Thyroid gland (tissue), 4 donors: ENCODE results near the gene NLRX1. TPM values are rescaled to one million over a fixed set of nuclear protein-coding genes. Genes with fewer than 3 reads are reported as not detected.
A peak's percentile ranks its signal among the peaks of the same experiment; 100 is the strongest.

ENCODE experiments used
- DNase-seq, 2 donors: peaks; one replicate each; pipeline ENCODE4 v3.0.0-alpha.2; 2019
- H3K27ac ChIP-seq, 3 donors: fragments of 200-600 bp; sonication (generic); 1 replicate in 2 of 3; 2 replicates in 1 of 3; pipeline ENCODE4 v1.5.1; 2016 to 2019; ENCODE audit warnings: mild to moderate bottlenecking in 1 of 3, moderate library complexity in 1 of 3
- H3K27me3 ChIP-seq: fragments of 200-600 bp; sonication (generic); one replicate; pipeline ENCODE4 v1.5.1; 2019
- H3K36me3 ChIP-seq, 2 donors: fragments of 200-600 bp; sonication (generic); one replicate each; pipeline ENCODE4 v1.5.1; 2016 to 2019
- H3K4me1 ChIP-seq, 2 donors: fragments of 200-600 bp; sonication (generic); one replicate each; pipeline ENCODE4 v1.5.1; 2017 to 2019
- H3K4me3 ChIP-seq, 3 donors: fragments of 200-600 bp; sonication (generic); replicated peaks in 1 of 3; 1 replicate in 2 of 3; 2 replicates in 1 of 3; pipeline ENCODE4 v1.5.1; 2016; ENCODE audit warnings: mild to moderate bottlenecking in 1 of 3
- H3K9me3 ChIP-seq: fragments of 200-600 bp; sonication (generic); one replicate; pipeline ENCODE4 v1.5.1; 2017
- POLR2A ChIP-seq, 2 donors: fragments of 450-650 bp; IDR thresholded peaks; one replicate each; pipeline ENCODE4 v1.6.1; 2017; ENCODE audit warnings: antibody characterized with exemption in 2 of 2, mild to moderate bottlenecking in 2 of 2, moderate library complexity in 1 of 2
- WGBS, 2 donors: methylation state at CpG; one replicate each; pipeline ENCODE4 v1.1.5; 2017; 5-methylcytosine and 5-hydroxymethylcytosine counted together
- intact Hi-C: fragments of 100-400 bp; cut with DNase I; formaldehyde crosslinking; loops from one replicate; pipeline ENCODE4 v1.15.1; 2023
- total RNA-seq, 4 donors: library from RNA; depleted of rRNA; stranded (reverse); fragments of >200 nt; gene quantifications; one replicate each; pipeline ENCODE4 v1.2.3, GENCODE V29; 2016
- TF ChIP-seq, protein P1 (sequence below), 6 experiments: fragments of 200-600 bp in 3 of 6; fragments of 450-650 bp in 3 of 6; sonication (generic) in 3 of 6; IDR thresholded peaks; one replicate each; pipeline ENCODE4 v1.5.1; 2016 to 2019; ENCODE audit warnings: antibody characterized with exemption in 6 of 6, mild to moderate bottlenecking in 2 of 6, inconsistent platforms in 1 of 6, moderate library complexity in 1 of 6

NLRX1 gene
- total RNA-seq, 4 donors from 2014 or later: 13.3 to 33.1 (median 19.5) TPM

DNA sequence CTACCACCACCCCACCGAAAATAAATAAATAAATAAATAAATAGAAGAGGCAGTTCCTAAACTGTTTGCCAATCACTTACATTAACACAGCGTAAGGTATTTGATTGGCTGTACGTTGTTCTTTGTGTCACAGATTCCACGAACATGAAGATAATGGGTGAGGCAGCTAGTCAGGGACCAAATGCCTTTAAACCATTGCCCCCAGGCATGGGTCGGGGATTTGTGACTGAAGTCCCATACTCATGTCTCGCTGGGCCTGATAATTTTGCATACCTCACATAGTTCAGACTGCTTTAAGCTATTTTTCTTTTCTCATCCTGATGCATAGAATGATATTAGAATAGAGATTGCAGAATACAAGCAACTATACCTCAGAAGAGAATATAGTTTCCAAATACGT lies 34.0 kb downstream of the NLRX1 start:
- Histone ChIP-seq H3K27ac (no peak overlapping the region), H3K36me3 (no peaks in the 10 kb centered on the region), H3K4me1 (peaks cover 20 to 26% of the 10 kb centered on the region in 2 donors), H3K27me3 (no peaks in the 10 kb centered on the region), H3K9me3 (no peaks in the 10 kb centered on the region), H3K4me3 (no peak overlapping the region)
- WGBS, 2 donors: 90 to 95% methylated on average over 7 of the region's 7 CpGs
- TF ChIP-seq, protein P1, sequence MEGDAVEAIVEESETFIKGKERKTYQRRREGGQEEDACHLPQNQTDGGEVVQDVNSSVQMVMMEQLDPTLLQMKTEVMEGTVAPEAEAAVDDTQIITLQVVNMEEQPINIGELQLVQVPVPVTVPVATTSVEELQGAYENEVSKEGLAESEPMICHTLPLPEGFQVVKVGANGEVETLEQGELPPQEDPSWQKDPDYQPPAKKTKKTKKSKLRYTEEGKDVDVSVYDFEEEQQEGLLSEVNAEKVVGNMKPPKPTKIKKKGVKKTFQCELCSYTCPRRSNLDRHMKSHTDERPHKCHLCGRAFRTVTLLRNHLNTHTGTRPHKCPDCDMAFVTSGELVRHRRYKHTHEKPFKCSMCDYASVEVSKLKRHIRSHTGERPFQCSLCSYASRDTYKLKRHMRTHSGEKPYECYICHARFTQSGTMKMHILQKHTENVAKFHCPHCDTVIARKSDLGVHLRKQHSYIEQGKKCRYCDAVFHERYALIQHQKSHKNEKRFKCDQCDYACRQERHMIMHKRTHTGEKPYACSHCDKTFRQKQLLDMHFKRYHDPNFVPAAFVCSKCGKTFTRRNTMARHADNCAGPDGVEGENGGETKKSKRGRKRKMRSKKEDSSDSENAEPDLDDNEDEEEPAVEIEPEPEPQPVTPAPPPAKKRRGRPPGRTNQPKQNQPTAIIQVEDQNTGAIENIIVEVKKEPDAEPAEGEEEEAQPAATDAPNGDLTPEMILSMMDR (IDR thresholded peaks at IDR 0.05): no peak
- TF ChIP-seq POLR2A (IDR thresholded peaks at IDR 0.05): no peak
- intact Hi-C loops: loop anchor here (10.0 kb wide), 2 partner anchors 82 to 122 kb away; no protein-coding TSS in a partner anchor
- DNase-seq: no peak

- no peaks in the 10 kb centered on the region for H3K9me3 ChIP-seq
- no peak for DNase-seq
- peaks cover 25 to 29% of the 10 kb centered on the region in 2 donors for H3K4me1 ChIP-seq
- no peak overlapping the region for H3K27ac ChIP-seq
- intact Hi-C loops: loop anchor here (10.0 kb wide), 2 partner anchors 81 to 121 kb away; no protein-coding TSS in a partner anchor
- H3K4me3 ChIP-seq: no peak overlapping the region
- H3K36me3 ChIP-seq: no peaks in the 10 kb centered on the region
- WGBS, 2 donors: 95% methylated on average over 9 of the region's 9 CpGs
- TF ChIP-seq, protein P1 (IDR thresholded peaks at IDR 0.05): no peak
- TF ChIP-seq POLR2A (IDR thresholded peaks at IDR 0.05): no peak
- no peaks in the 10 kb centered on the region for H3K27me3 ChIP-seq
Measured at GRCh38 chr11:119204066-119204465, 35.5 kb downstream of the NLRX1 start.

DNA sequence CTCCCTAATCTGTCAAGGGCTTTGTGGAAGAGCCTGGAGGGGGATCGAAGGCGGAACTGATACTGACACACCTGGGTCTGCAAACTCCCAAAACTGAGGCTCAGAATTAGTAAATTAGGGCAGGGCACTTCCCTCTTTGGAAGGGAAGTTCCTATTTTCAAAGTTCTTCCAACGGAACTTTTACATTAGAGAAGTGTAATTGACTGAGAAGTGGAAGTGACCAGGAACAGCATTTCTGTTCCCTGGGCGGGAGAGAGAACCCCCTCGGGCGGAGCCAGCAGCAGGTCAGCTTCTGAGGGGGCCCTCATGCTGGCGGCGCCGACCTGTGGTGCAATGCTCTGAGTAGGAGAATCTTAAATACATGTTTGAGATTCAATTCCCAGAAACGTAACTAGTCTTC lies 36.6 kb downstream of the NLRX1 start:
- H3K36me3 ChIP-seq: no peaks in the 10 kb centered on the region
- no peaks in the 10 kb centered on the region for H3K9me3 ChIP-seq
- H3K4me1 ChIP-seq: peaks cover 21 to 23% of the 10 kb centered on the region in 2 donors
- H3K27ac ChIP-seq: peak overlapping the region in 2 of 3 donors; percentile 92 to 97
- TF ChIP-seq, protein P1 (IDR thresholded peaks at IDR 0.05): no peak
- 51% methylated on average over 10 of the region's 10 CpGs for WGBS, 2 donors
- intact Hi-C loops: loop anchor here (10.0 kb wide), 2 partner anchors 80 to 120 kb away; no protein-coding TSS in a partner anchor
- no peak for DNase-seq
- H3K27me3 ChIP-seq: no peaks in the 10 kb centered on the region
- H3K4me3 ChIP-seq: no peak overlapping the region

DNA sequence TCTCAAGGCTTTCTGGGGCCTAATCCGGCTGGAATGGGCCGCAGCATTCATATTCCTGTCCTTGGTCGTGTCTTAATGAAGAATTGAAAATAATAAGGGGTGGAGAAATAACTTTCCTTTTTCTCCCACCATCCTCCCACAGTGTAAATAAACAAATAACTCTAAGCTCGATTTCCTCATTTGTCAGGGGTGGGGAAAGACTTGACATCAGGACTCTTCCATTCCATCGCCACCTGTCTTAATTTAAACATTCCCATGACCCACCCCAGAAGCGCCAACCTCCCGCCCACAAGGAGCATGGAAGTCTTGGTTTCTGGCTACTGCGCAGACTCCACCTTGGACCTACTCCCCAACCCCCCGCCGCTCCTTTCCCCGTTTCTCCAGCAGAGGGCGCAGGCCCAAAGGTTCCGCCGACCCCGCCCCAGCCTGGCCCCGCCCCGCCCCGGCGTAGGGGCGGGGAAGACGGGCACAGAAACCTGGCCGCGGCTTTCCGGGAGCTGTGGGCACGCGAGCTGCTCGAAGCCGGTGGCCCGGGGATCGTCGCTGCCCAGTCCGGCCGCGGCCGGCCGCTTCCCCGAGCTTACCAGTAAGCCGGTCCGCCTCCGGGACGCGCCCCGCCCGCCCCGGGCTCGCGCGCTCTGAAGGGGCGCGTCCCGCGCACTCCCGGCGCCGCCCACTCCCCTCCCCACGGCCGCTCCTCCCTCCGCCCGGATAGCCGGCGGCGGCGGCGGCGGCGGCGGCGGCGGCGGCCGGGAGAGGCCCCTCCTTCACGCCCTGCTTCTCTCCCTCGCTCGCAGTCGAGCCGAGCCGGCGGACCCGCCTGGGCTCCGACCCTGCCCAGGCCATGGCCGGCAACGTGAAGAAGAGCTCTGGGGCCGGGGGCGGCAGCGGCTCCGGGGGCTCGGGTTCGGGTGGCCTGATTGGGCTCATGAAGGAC lies 37.3 kb downstream of the NLRX1 start, which contains the start of gene CBL:
CBL (plus strand) TSS at position 766 of the 937 bp plus-strand sequence; CDS start at position 845, 79 bp downstream.
- peaks cover 15 to 18% of the 10 kb centered on the region in 2 donors for H3K4me1 ChIP-seq
- WGBS, 2 donors: 1 to 2% methylated on average over 7 to 12 of the region's 88 CpGs
- intact Hi-C loops: loop anchor here (10.0 kb wide), 2 partner anchors 79 to 119 kb away; no protein-coding TSS in a partner anchor

More for the DNA sequence above, 37.3 kb downstream of the NLRX1 start, which contains the start of gene CBL:
- TF ChIP-seq POLR2A (IDR thresholded peaks at IDR 0.05): peak; percentile 10 to 63
- TF ChIP-seq, protein P1 (IDR thresholded peaks at IDR 0.05): peak; percentile 71 to 99 (median 86)
- Histone ChIP-seq H3K27ac (peak within 1 kb of the TSS; percentile 92 to 97 (median 94)), H3K27me3 (no peaks in the 10 kb centered on the region), H3K36me3 (no peaks in the 10 kb centered on the region), H3K4me3 (peak within 1 kb of the TSS; percentile 63 to 96 (median 65)), H3K9me3 (no peaks in the 10 kb centered on the region)
- peak; percentile 92 to 96 for DNase-seq
